GM19372 (cell line): ENCODE results near the gene NHLH2.

Source experiments
- ATAC-seq: cut with Tn5 transposase; IDR thresholded peaks from one replicate; pipeline ENCODE4 v1.9.1; 2021; ENCODE audit warnings: mild to moderate bottlenecking, low read depth, moderate library complexity; ENCODE audit not compliant: unreplicated experiment

Gene NHLH2

GRCh38 chr1:115809076-115809475, 31.9 kb downstream of the NHLH2 start:
- no peak for ATAC-seq

- ATAC-seq = no peak
Observed at GRCh38 chr1:115807723-115808122, 33.2 kb downstream of the NHLH2 start.

- no peak for ATAC-seq
Observed at GRCh38 chr1:115805597-115805996, 35.3 kb downstream of the NHLH2 start.

GRCh38 chr1:115802416-115802815, 38.5 kb downstream of the NHLH2 start:
- ATAC-seq = no peak

- no peak for ATAC-seq
Observed at GRCh38 chr1:115797486-115797885, 43.4 kb downstream of the NHLH2 start.

GRCh38 chr1:115796897-115797296, 44.0 kb downstream of the NHLH2 start:
- ATAC-seq = no peak

- ATAC-seq = no peak
Observed at GRCh38 chr1:115796036-115796435, 44.9 kb downstream of the NHLH2 start.

GRCh38 chr1:115794976-115795639, 45.8 kb downstream of the NHLH2 start:
- ATAC-seq = no peak

- no peak for ATAC-seq
Observed at GRCh38 chr1:115793162-115793561, 47.8 kb downstream of the NHLH2 start.

- ATAC-seq = no peak
Observed at GRCh38 chr1:115791816-115792215, 49.1 kb downstream of the NHLH2 start.

GRCh38 chr1:115790846-115791245, 50.1 kb downstream of the NHLH2 start:
- no peak for ATAC-seq

GRCh38 chr1:115790356-115790755, 50.6 kb downstream of the NHLH2 start:
- ATAC-seq = no peak
